HEK293 (cell line): Measurements from ENCODE around the gene FHL3.
A peak's percentile ranks its signal among the peaks of the same experiment; 100 is the strongest.

Experiments used
- CTCF ChIA-PET: fragments of 350-600 bp; formaldehyde crosslinking; extraction: SDS; loops from one replicate; lab custom pipeline; 2021; ENCODE audit warnings: antibody characterized with exemption; lab: Yijun Ruan, JAX
- POLR2A ChIA-PET: fragments of 300-600 bp; formaldehyde crosslinking; extraction: SDS; loops from one replicate; lab custom pipeline; 2020; ENCODE audit warnings: antibody characterized with exemption, inconsistent platforms; lab: Yijun Ruan, JAX
- H3K27ac ChIP-seq: fragments of 200-500 bp; sonication (Bioruptor generic); 2 replicates; pipeline ENCODE4 v1.5.1; 2014; ENCODE audit warnings: low read depth, low read length, control low read depth, inconsistent platforms; ENCODE audit errors: extremely low read depth
- H3K36me3 ChIP-seq, 2 experiments: fragments of 200-500 bp in 1 of 2; sonication (Bioruptor generic) in 1 of 2; 1 replicate in 1 of 2; 2 replicates in 1 of 2; pipeline ENCODE4 v1.5.1; 2014 to 2017; ENCODE audit warnings: inconsistent platforms in 2 of 2, low read length in 2 of 2; ENCODE audit not compliant: control insufficient read depth in 2 of 2, insufficient read depth in 1 of 2
- H3K4me1 ChIP-seq: fragments of 200-500 bp; sonication (Bioruptor generic); 2 replicates; pipeline ENCODE4 v1.5.1; 2014; ENCODE audit warnings: mild to moderate bottlenecking, low read length, inconsistent platforms; ENCODE audit not compliant: control insufficient read depth, insufficient read depth
- H3K4me3 ChIP-seq: 2 replicates; pipeline ENCODE4 v1.5.1; 2011; ENCODE audit warnings: low read depth, mild to moderate bottlenecking, control low read depth, low read length, moderate library complexity
- H3K9me3 ChIP-seq: fragments of 200-500 bp; sonication (Bioruptor generic); 2 replicates; pipeline ENCODE4 v1.5.1; 2014; ENCODE audit warnings: low read depth, low read length, inconsistent platforms; ENCODE audit not compliant: control insufficient read depth, insufficient read depth
- AEBP2 ChIP-seq: fragments of 450-650 bp; formaldehyde crosslinking; IDR thresholded peaks from 2 replicates; pipeline ENCODE4 v1.5.1; 2016; ENCODE audit warnings: missing biosample characterization, missing genetic modification characterization, borderline replicate concordance
- IKZF3 ChIP-seq: fragments of 450-650 bp; IDR thresholded peaks from 2 replicates; pipeline ENCODE4 v1.5.0; 2018; ENCODE audit warnings: missing biosample characterization, mild to moderate bottlenecking, missing genetic modification characterization, moderate library complexity
- MZF1 ChIP-seq: fragments of 450-650 bp; formaldehyde crosslinking; IDR thresholded peaks from 2 replicates; pipeline ENCODE4 v1.5.1; 2017; ENCODE audit warnings: missing biosample characterization, missing genetic modification characterization, borderline replicate concordance
- PATZ1 ChIP-seq: fragments of 450-650 bp; formaldehyde crosslinking; IDR thresholded peaks from 2 replicates; pipeline ENCODE4 v1.5.1; 2016; ENCODE audit warnings: missing biosample characterization, missing genetic modification characterization
- PRDM1 ChIP-seq: fragments of 450-650 bp; formaldehyde crosslinking; IDR thresholded peaks from 2 replicates; pipeline ENCODE4; 2016; ENCODE audit warnings: missing biosample characterization, missing genetic modification characterization
- PRDM10 ChIP-seq: fragments of 450-650 bp; formaldehyde crosslinking; IDR thresholded peaks from 2 replicates; pipeline ENCODE4 v1.5.1; 2016; ENCODE audit warnings: missing biosample characterization, missing genetic modification characterization
- RBAK ChIP-seq: fragments of 450-650 bp; formaldehyde crosslinking; IDR thresholded peaks from 2 replicates; pipeline ENCODE4 v1.5.1; 2016; ENCODE audit warnings: missing biosample characterization, missing genetic modification characterization
- SCRT2 ChIP-seq: fragments of 450-650 bp; formaldehyde crosslinking; IDR thresholded peaks from 2 replicates; pipeline ENCODE4 v1.5.1; 2016; ENCODE audit warnings: missing biosample characterization, missing genetic modification characterization
- SETDB1 ChIP-seq: IDR thresholded peaks from one replicate; pipeline ENCODE4 v1.6.1; 2017; ENCODE audit warnings: mild to moderate bottlenecking, low read length, moderate library complexity, mixed read lengths; ENCODE audit not compliant: insufficient read length
- SP2 ChIP-seq: fragments of 450-650 bp; formaldehyde crosslinking; IDR thresholded peaks from 2 replicates; pipeline ENCODE4 v1.5.1; 2016; ENCODE audit warnings: missing biosample characterization, missing genetic modification characterization
- ZBTB10 ChIP-seq: fragments of 450-650 bp; formaldehyde crosslinking; IDR thresholded peaks from 2 replicates; pipeline ENCODE4 v1.5.1; 2016; ENCODE audit warnings: missing biosample characterization, missing genetic modification characterization
- ZBTB6 ChIP-seq: fragments of 450-650 bp; formaldehyde crosslinking; IDR thresholded peaks from 2 replicates; pipeline ENCODE4 v1.5.1; 2017; ENCODE audit warnings: missing biosample characterization, missing genetic modification characterization
- ZNF132 ChIP-seq: fragments of 450-650 bp; formaldehyde crosslinking; IDR thresholded peaks from 2 replicates; pipeline ENCODE4 v1.5.1; 2017; ENCODE audit warnings: missing biosample characterization, missing genetic modification characterization, borderline replicate concordance
- ZNF2 ChIP-seq: fragments of 450-650 bp; formaldehyde crosslinking; IDR thresholded peaks from 2 replicates; pipeline ENCODE4 v1.5.1; 2016; ENCODE audit warnings: missing biosample characterization, missing genetic modification characterization
- ZNF221 ChIP-seq: fragments of 450-650 bp; formaldehyde crosslinking; IDR thresholded peaks from 2 replicates; pipeline ENCODE4 v1.5.1; 2017; ENCODE audit warnings: missing biosample characterization, missing genetic modification characterization, borderline replicate concordance
- ZNF223 ChIP-seq: fragments of 450-650 bp; formaldehyde crosslinking; IDR thresholded peaks from 2 replicates; pipeline ENCODE4 v1.5.1; 2016; ENCODE audit warnings: missing biosample characterization, missing genetic modification characterization
- ZNF341 ChIP-seq: fragments of 450-650 bp; formaldehyde crosslinking; IDR thresholded peaks from 2 replicates; pipeline ENCODE4; 2016; ENCODE audit warnings: low read depth, missing biosample characterization, missing genetic modification characterization
- ZNF37A ChIP-seq: fragments of 450-650 bp; IDR thresholded peaks from 2 replicates; pipeline ENCODE4 v1.5.1; 2018; ENCODE audit warnings: missing biosample characterization, missing genetic modification characterization
- ZNF530 ChIP-seq: fragments of 450-650 bp; formaldehyde crosslinking; IDR thresholded peaks from 2 replicates; pipeline ENCODE4 v1.5.1; 2016; ENCODE audit warnings: low read depth, missing biosample characterization, missing genetic modification characterization
- ZNF701 ChIP-seq: fragments of 450-650 bp; formaldehyde crosslinking; IDR thresholded peaks from 2 replicates; pipeline ENCODE4 v1.5.1; 2016; ENCODE audit warnings: missing biosample characterization, missing genetic modification characterization
- ZSCAN16 ChIP-seq: fragments of 450-650 bp; formaldehyde crosslinking; IDR thresholded peaks from 2 replicates; pipeline ENCODE4 v1.5.1; 2016; ENCODE audit warnings: missing biosample characterization, missing genetic modification characterization
- TF ChIP-seq, protein P1 (sequence below): fragments of 450-650 bp; formaldehyde crosslinking; IDR thresholded peaks from 2 replicates; pipeline ENCODE4 v1.5.1; 2017; ENCODE audit warnings: missing biosample characterization, missing genetic modification characterization

FHL3 gene

GRCh38 chr1:37999430-38000232 is 5.7 kb downstream of the FHL3 start (continued):
- TF ChIP-seq PATZ1 (peak; percentile 46), IKZF3 (tag by site-specific recombination) (0 out of 2 replicates have a peak, but pooled peaks have one; percentile 63), SP2 (tag by site-specific recombination) (peak; percentile 28; the same call in 1 of the 2 replicates), ZNF37A (tag by site-specific recombination) (no peak), ZNF221 (tag by site-specific recombination) (no peak), ZNF341 (no peak), ZNF530 (tag by site-specific recombination) (no peak)
- TF ChIP-seq, protein P1, sequence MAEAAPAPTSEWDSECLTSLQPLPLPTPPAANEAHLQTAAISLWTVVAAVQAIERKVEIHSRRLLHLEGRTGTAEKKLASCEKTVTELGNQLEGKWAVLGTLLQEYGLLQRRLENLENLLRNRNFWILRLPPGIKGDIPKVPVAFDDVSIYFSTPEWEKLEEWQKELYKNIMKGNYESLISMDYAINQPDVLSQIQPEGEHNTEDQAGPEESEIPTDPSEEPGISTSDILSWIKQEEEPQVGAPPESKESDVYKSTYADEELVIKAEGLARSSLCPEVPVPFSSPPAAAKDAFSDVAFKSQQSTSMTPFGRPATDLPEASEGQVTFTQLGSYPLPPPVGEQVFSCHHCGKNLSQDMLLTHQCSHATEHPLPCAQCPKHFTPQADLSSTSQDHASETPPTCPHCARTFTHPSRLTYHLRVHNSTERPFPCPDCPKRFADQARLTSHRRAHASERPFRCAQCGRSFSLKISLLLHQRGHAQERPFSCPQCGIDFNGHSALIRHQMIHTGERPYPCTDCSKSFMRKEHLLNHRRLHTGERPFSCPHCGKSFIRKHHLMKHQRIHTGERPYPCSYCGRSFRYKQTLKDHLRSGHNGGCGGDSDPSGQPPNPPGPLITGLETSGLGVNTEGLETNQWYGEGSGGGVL (tag by site-specific recombination) = no peak

DNA sequence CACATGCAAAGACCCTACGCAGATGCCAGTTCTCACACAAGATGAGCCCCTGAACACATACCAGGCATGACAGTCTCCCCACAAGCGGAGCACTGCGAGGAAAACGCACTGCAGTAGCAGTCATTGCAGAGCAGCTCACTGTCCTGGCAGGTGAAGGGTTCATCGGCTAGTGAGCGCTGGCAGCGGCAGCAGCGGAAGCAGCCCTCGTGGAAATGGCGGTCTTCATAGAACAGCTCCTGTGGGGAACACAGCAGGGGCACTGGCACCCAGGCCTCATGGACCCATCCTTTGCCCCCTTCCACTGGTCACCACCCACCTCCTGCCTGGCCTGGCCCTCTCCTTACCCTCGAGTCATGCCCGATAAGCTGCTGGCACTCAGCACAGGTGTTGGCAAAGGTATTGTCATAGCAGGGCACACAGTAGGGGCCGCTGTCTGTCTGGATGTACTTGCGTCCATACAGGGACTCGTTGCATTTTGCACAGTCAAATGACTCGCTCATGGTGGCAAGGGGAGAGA is 6.3 kb downstream of the FHL3 start:
- H3K27ac ChIP-seq = no peak overlapping the region
- no peak overlapping the region for H3K4me3 ChIP-seq
- H3K4me1 ChIP-seq = peaks cover 17% of the 10 kb centered on the region
- H3K9me3 ChIP-seq = no peaks in the 10 kb centered on the region
- ChIA-PET POLR2A (interaction anchor here (1.2 to 6.3 kb wide), 2 partner anchors 7 to 14 kb away, joined by 3 to 44 read pairs; partner anchors contain the start of gene UTP11), CTCF (interaction anchor here (1.4 to 2.2 kb wide), 2 partner anchors 8 to 836 kb away, joined by 3 to 21 read pairs; partner anchors contain the start of gene SF3A3)
- peaks cover 0 to 45% of the 10 kb centered on the region in 2 experiments; a peak in 1 of 3 replicates for H3K36me3 ChIP-seq
- no peak for TF ChIP-seq ZNF223 (tag by site-specific recombination)
- TF ChIP-seq ZNF132 (tag by site-specific recombination) = no peak
- TF ChIP-seq PRDM1 = no peak
- no peak for TF ChIP-seq SCRT2
- no peak for TF ChIP-seq ZBTB6
- no peak for TF ChIP-seq PRDM10 (tag by site-specific recombination)
- TF ChIP-seq ZSCAN16 (tag by site-specific recombination) = no peak
- TF ChIP-seq MZF1 (tag by site-specific recombination) = no peak
- TF ChIP-seq RBAK = no peak
- TF ChIP-seq ZNF2 (tag by site-specific recombination) = no peak
- no peak for TF ChIP-seq AEBP2
- no peak for TF ChIP-seq SETDB1
- TF ChIP-seq ZBTB10 (tag by site-specific recombination) = no peak
- TF ChIP-seq ZNF701 (tag by site-specific recombination) = no peak
